ENCODE measurements around the gene ATN1. TPM values are rescaled to one million over a fixed set of nuclear protein-coding genes. Genes with fewer than 3 reads are reported as not detected.
"Not testable (repeated sequence)": the region's sequence is repeated elsewhere in the genome, so short reads cannot be mapped to it uniquely, and the experiment has no call there.

The ATN1 gene
- polyA plus RNA-seq, 3 donors: 38.1 to 127 (median 119) TPM

DNA sequence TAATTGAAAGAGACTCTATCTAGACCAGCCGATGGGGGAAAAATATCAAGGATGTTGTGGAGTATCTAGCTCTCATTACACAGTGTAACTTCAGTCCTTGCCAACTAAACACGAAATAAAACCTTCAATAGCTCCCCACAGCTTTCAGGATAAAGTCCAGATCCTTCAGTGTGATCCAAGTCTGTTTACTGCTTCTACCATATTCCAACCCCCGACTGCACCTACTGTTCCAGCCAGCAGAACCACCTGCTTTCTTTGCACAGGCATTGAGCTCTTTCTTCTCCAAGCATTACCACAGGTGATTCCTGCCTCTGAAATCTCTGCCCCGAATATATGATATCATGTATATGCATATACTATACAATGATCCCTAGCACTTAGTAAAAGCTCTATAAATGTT, 25.3 kb upstream of the ATN1 start:
- H3K27ac ChIP-seq (ENCODE audit: low read depth, low read length): no peak overlapping the region
- WGBS, 3 donors: 74 to 82% (median 81%) methylated on average over 4 of the region's 4 CpGs

DNA sequence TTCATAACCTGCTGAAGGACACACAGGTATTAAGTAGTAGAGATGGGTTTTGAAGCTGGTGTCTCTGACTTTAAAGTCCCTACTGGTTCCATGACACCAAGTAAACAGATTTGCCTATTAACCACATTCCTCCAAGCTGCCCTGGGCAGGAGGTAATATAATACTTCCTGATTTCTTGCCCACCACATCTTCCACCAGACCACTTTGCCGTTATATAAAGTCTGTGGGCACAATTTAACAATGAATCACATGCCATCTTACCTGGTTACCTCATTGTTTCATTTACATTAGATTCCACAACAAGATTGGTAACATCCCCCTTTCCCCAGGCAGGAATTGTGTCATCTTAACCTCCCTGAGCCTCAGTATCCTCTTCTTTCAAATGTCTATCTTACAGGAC, 24.0 kb upstream of the ATN1 start:
- no peak overlapping the region for H3K27ac ChIP-seq (ENCODE audit: low read depth, low read length)
- WGBS, 3 donors: 48 to 70% (median 49%) methylated on average over 1 of the region's 1 CpG

DNA sequence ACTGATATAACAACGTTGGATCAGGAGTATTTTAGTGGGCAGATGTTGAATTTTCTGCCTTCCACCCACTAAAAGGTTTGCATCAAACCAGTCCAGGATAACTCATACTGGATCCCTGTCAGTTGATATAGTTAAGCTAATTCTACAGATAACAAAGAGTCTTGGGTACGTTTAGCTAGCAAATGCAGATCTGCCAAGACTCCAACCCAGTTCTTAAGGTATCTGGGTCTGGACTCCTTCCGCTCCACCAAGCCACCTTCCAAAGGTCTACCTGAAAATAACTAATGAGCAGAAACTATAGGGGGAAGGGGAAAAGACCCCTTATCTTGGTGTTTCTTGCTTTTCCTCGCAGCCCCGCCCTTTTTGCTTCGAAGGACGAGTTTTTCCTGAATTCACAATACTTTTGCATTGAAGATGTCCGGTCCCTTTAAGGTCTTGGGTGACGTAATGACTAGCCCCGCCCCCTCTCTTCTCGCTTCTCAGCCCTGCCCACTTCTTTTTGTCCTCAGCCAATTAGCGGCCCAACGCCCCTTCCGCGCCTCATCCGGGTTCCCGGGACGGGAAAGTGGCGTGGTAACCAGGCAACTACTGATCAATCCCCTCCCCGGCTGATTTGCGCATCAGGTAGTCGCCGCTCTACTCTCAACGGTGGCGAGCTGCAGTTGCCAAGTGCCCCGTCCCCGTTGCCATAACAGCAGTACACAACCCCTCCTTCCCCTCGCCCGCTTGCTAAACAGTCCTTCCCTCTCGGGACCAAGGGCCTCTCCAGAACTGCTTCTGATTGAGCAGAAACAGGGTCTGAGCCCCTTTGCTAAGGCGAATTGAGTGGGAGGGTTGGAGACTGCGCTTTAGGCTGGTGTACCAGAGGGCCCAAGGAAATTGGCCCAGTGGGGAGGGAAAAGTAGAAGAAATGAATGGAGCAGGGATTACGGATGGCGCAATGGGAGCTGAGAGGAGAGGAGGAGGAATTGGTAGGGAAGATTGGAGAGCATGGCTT, 23.2 kb upstream of the ATN1 start, which contains the start of gene LRRC23:
TSS of gene LRRC23 (plus strand) at position 543 of the 997 bp plus-strand sequence. CDS start 812 bp downstream, outside the sequence.
- H3K27ac ChIP-seq (ENCODE audit: low read depth, low read length): no peak within 1 kb of the TSS
- WGBS, 3 donors: 4 to 5% (median 5%) methylated on average over 34 of the region's 34 CpGs

DNA sequence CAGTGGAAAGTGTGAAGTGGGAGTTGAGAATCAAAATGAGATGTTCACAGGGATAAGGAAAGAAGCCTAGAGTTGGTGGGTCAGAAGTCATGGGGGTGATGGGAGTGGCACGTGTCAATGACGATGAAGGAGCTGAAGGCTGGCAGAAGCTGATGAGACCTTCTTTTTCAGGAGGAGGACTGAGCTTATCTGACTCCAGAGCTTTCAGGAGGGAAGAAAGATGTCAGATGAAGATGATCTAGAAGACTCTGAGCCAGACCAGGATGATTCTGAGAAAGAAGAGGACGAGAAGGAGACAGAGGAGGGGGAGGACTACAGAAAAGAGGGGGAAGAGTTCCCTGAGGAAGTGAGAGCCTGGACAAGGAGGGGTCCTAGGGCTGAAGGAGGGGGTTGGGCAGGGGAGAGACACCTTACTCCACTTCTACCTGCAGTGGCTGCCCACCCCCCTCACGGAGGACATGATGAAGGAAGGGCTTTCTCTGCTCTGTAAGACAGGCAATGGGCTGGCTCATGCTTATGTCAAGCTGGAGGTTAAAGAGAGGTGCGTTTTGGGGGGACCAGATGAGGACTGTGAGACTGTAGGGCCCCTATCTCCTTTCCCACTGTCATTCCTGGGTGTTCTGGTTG, 22.2 kb upstream of the ATN1 start:
- no peak overlapping the region for H3K27ac ChIP-seq (ENCODE audit: low read depth, low read length)
- 63 to 75% (median 64%) methylated on average over 5 of the region's 5 CpGs for WGBS, 3 donors

DNA sequence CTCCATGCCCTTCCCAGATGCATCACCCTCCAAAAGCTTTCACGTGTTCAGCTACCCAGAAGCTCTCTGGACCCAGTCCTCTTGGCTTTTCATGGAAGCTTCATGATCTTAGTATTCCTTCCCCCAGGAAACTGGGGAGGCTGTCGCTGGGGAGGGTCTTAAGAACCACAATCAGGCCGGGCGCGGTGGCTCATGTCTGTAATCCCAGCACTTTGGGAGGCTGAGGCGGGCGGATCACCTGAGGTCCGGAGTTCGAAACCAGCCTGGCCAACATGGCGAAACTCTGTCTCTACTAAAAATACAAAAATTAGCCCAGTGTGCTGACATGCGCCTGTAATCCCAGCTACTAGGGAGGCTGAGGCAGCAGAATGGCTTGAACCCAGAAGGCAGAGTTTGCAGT, 19.6 kb upstream of the ATN1 start:
- not testable (repeated sequence) for H3K27ac ChIP-seq (ENCODE audit: low read depth, low read length)
- 94 to 97% (median 95%) methylated on average over 11 of the region's 11 CpGs for WGBS, 3 donors

DNA sequence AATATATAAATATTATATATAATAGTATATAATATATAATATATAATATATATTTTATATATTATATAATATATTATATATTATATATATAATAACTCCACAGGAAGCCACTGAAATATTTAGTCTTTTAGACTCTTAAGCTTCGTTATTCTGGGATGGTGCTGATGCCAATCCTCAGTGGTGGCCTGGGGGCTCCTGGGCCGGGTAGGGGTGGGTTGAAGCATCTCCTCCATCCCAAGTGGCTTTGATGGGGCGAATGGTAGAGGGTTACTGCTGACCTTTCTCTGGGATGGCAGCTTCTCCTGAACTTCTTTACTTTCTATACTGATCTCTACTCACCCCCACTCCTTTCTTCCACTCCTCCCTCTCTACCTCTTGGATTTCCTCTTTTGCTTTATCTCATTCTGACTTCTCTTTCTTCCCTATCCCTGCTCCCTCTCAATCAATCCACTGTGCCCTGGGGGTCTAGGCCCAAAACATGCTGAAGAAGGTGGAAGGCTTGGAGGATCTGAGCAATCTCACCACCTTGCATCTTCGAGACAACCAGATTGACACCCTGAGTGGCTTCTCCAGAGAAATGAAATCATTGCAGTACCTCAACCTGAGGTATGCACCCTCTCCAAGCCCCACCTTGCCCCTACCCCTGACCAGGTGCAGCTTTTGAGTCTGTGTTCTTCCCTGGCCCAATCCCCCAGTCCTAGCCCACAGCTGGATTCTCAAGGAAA, 18.2 kb upstream of the ATN1 start:
- WGBS, 3 donors: 91 to 92% (median 91%) methylated on average over 4 of the region's 4 CpGs
- H3K27ac ChIP-seq (ENCODE audit: low read depth, low read length): no peak overlapping the region

DNA sequence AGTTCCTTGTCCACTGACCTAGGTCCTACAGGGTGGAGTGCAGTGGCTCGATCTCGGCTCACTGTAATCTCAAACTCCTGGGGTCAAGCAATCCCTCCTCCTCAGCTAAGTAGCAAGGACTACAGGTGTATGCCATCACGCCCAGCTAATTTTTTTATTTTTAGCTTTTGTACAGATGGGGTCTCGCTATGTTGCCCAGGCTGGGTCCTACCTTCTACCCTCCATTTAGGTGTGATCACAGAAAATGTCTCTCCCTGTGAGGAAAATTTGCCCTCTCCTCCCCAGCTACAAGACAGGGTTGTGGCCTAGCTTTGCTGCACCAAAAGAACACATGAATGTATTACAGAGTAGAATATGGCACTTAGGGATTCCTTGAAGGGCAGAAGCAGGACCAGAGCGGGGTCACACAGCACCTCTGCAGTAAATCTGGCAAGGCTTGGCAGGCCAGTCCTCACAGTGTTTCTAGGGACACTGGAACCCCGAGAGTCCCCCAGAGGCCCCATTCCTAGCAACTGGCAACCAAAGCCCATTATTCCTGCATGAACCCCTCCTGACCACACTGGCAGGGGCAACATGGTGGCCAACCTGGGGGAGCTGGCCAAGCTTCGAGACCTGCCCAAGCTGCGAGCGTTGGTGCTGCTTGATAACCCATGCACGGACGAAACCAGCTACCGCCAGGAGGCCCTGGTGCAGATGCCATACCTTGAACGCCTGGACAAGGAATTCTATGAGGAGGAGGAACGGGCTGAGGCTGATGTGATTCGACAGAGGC, 15.4 kb upstream of the ATN1 start:
- H3K27ac ChIP-seq (ENCODE audit: low read depth, low read length): no peak overlapping the region
- 78 to 95% (median 91%) methylated on average over 15 of the region's 15 CpGs for WGBS, 3 donors

DNA sequence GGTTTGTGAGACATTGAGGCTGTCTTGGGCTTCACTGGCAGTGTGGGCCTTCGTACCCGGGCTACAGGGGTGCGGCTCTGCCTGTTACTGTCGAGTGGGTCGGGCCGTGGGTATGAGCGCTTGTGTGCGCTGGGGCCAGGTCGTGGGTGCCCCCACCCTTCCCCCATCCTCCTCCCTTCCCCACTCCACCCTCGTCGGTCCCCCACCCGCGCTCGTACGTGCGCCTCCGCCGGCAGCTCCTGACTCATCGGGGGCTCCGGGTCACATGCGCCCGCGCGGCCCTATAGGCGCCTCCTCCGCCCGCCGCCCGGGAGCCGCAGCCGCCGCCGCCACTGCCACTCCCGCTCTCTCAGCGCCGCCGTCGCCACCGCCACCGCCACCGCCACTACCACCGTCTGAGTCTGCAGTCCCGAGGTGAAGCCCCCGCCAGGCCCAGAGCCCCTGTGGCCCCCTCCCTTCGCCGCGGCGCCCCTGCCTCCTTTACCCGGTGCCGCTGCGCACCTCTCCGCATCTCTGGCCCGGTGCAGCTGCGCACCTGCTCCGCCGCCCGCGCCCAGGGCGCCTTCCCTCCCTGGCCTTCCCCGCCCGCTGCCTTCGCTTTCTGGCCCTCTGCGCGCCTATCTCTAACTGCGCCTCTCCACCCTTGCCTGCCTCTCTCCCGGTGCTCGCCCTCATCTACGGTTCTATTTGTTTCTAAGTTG, 13.4 kb upstream of the ATN1 start, which contains the start of gene ENO2:
TSS of gene ENO2 (plus strand) at position 335 of the 701 bp plus-strand sequence. CDS start 1,253 bp downstream, outside the sequence.
- 0 to 1% (median 1%) methylated on average over 49 to 68 of the region's 68 CpGs for WGBS, 3 donors
- H3K27ac ChIP-seq (ENCODE audit: low read depth, low read length): no peak within 1 kb of the TSS

DNA sequence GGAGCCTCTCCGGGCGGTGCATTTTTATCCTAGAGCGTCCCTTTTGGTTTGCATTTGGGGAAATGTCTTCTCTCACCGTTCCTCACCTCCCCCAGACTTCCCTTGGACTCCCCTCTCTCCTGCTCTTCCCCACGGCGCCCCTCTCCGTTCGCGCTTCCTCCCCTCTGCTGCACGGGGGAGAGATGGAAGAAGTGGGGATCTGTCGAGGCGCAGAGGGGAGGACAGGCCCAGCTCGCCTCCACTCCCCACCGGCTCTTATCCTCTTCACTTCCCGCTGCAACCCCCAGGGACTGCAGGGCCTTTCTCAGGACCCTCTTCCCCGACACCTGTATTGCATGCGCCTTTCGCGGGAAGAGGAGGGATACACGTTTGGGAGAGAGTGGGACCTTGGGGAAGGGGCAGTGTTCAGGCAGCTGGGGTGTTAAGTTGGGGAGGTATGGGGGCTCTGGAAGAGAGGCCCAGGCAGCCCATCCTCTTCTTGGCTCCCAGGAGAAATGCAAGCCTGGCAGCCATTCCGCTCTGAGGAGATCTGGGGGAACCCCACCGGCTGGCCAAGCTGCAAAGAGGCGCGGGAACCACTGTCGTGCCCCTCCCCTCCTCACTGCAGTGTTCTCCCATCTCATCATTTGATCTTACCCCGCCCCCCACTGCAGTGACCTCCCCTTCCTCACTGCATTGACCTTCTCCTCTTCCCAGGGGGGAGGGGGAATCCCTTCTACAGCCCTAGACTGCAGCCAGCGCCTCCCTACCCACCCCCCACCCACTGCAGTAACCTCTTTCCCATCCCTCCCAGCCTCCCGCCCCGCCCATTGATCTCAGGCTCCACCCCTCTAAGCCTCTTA, 12.6 kb upstream of the ATN1 start:
- H3K27ac ChIP-seq (ENCODE audit: low read depth, low read length): no peak overlapping the region
- WGBS, 3 donors: 17 to 25% (median 23%) methylated on average over 27 to 29 of the region's 29 CpGs

DNA sequence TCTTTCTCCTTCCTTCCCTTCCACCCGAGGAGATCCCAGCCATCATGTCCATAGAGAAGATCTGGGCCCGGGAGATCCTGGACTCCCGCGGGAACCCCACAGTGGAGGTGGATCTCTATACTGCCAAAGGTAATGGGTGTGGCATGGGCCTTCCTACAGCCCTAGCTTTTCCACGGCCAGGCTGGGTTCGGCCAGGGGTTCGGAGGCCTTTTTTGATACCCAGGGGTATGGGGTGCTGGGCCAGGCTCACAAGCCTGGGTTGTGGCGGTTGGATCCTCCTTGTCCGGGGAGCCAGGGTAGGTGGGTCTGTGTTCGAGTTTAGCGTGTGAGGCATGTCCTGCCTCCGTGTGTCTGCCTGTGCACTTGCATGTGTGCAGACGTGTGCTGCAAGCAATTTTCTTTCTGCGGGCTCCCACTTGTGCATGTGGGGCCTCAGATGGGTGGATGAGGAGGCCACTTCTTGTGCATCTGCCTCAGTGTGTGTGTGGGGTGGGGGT, 11.9 kb upstream of the ATN1 start:
- WGBS, 3 donors: 82 to 85% (median 83%) methylated on average over 14 of the region's 14 CpGs
- no peak overlapping the region for H3K27ac ChIP-seq (ENCODE audit: low read depth, low read length)

DNA sequence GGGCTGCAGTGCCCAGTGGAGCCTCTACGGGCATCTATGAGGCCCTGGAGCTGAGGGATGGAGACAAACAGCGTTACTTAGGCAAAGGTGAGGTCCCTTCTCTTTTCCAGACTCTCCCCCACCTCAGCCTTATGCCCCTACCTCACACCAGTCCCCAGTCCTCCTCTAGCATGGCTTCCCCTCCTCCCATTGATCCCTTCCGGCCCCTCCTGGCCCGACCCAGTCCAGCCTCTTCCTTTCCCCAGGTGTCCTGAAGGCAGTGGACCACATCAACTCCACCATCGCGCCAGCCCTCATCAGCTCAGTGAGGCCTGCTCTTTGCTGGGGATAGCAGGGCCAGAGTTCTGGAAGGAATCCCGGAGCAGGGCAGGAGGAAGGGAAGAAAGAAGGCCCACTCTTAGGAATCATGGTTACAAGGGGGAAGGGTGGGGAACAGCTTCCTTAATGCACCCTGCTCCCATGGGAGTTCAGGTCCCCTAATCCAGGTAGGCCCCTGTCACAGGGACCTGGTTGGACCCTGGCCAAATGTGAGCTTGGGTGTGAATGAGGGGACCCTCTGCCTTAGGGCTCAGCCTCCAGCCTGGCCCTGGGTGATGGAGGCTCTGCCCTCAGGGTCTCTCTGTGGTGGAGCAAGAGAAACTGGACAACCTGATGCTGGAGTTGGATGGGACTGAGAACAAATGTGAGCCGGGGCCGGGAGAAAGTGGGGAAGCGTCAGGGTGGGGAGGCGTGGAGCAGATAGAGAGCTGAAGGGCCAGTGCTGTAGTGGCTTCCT, 11.1 kb upstream of the ATN1 start:
- WGBS, 3 donors: 91 to 94% (median 93%) methylated on average over 11 of the region's 11 CpGs
- H3K27ac ChIP-seq (ENCODE audit: low read depth, low read length): no peak overlapping the region

DNA sequence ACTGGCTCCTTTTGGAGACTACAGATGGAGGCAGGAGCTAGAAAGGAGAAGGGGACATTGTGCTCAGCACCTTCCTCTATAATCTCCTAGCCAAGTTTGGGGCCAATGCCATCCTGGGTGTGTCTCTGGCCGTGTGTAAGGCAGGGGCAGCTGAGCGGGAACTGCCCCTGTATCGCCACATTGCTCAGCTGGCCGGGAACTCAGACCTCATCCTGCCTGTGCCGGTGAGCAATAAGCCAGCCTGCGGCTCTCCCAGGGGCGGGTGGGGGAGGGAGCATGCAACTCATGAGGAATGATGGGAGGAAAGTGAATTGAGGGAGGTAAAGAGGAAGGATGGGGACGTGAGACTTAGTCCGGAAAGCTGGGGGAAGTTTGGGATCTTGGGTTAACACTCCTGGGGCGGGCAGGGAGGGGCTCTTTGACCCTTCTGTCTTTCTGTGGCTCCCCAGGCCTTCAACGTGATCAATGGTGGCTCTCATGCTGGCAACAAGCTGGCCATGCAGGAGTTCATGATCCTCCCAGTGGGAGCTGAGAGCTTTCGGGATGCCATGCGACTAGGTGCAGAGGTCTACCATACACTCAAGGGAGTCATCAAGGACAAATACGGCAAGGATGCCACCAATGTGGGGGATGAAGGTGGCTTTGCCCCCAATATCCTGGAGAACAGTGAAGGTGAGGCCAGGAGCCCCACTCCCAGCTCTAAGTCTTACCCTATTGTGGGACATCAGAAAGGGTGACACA, 10.1 kb upstream of the ATN1 start:
- WGBS, 3 donors: 76 to 82% (median 77%) methylated on average over 14 of the region's 14 CpGs
- no peak overlapping the region for H3K27ac ChIP-seq (ENCODE audit: low read depth, low read length)

DNA sequence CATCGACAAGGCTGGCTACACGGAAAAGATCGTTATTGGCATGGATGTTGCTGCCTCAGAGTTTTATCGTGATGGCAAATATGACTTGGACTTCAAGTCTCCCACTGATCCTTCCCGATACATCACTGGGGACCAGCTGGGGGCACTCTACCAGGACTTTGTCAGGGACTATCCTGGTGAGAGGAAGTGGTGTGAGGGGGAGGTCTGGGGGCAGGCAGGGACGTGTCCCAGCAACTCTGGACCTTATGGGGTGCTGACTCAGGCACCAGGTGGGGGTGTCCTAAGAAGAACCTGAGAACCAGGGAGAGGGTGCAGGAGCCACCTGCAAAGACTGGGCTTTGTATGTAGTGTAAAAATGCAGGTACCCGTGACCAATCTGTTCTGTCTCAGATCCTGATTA, 8.2 kb upstream of the ATN1 start:
- no peak overlapping the region for H3K27ac ChIP-seq (ENCODE audit: low read depth, low read length)
- 66 to 70% (median 68%) methylated on average over 7 of the region's 7 CpGs for WGBS, 3 donors

DNA sequence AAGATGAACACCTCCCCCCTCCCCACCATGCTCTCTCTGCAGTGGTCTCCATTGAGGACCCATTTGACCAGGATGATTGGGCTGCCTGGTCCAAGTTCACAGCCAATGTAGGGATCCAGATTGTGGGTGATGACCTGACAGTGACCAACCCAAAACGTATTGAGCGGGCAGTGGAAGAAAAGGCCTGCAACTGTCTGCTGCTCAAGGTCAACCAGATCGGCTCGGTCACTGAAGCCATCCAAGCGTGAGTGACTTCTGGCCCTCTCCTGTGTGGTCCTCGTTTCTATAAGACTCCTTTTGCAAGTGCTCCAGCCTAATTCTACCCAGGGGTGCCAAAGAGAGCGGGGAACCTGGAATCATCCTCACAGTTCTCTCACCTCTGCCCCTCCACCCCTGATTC, 6.2 kb upstream of the ATN1 start:
- 73 to 94% (median 85%) methylated on average over 7 of the region's 7 CpGs for WGBS, 3 donors
- no peak overlapping the region for H3K27ac ChIP-seq (ENCODE audit: low read depth, low read length)
